Vagina (tissue), 2 donors: ENCODE data around the gene MEX3B.

Source experiments
- POLR2A ChIP-seq, 2 donors: fragments of 450-650 bp; IDR thresholded peaks; one replicate each; pipeline ENCODE4 v1.6.1; 2017; ENCODE audit warnings: antibody characterized with exemption in 2 of 2, mild to moderate bottlenecking in 2 of 2, moderate library complexity in 2 of 2
- TF ChIP-seq, protein P1 (sequence below), 3 experiments: fragments of 450-650 bp in 2 of 3; fragments of 200-600 bp in 1 of 3; sonication (generic) in 1 of 3; IDR thresholded peaks; one replicate each; pipeline ENCODE4 v1.5.1; 2017 to 2019; ENCODE audit warnings: antibody characterized with exemption in 3 of 3, mild to moderate bottlenecking in 2 of 3, moderate library complexity in 2 of 3

DNA sequence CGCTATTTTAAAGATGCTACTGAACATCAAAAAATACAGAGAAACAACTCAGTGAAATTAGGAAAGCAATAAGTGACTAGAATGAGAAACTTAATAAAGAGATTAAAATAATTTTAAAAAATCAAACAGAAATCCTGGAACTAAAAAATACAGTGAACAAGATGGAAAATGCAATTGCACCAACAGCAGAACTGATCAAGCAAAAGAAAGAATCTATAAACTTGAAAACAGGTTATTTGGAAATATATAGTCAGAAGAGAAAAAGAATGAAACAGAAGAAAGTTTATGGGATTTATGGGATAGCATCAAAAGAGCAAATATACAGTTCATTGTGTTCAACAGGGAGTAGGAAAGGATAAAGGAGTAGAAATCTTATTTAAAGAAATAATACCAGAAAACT is 53.3 kb downstream of the MEX3B start:
- TF ChIP-seq, protein P1, sequence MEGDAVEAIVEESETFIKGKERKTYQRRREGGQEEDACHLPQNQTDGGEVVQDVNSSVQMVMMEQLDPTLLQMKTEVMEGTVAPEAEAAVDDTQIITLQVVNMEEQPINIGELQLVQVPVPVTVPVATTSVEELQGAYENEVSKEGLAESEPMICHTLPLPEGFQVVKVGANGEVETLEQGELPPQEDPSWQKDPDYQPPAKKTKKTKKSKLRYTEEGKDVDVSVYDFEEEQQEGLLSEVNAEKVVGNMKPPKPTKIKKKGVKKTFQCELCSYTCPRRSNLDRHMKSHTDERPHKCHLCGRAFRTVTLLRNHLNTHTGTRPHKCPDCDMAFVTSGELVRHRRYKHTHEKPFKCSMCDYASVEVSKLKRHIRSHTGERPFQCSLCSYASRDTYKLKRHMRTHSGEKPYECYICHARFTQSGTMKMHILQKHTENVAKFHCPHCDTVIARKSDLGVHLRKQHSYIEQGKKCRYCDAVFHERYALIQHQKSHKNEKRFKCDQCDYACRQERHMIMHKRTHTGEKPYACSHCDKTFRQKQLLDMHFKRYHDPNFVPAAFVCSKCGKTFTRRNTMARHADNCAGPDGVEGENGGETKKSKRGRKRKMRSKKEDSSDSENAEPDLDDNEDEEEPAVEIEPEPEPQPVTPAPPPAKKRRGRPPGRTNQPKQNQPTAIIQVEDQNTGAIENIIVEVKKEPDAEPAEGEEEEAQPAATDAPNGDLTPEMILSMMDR (IDR thresholded peaks at IDR 0.05) = no peak
- no peak for TF ChIP-seq POLR2A (IDR thresholded peaks at IDR 0.05)
